ENCODE data around the gene ATP10A. TPM values are rescaled to one million over a fixed set of nuclear protein-coding genes. Genes with fewer than 3 reads are reported as not detected.

Gene ATP10A
- total RNA-seq, 1 experiment from 2014 or later, result not detected

DNA sequence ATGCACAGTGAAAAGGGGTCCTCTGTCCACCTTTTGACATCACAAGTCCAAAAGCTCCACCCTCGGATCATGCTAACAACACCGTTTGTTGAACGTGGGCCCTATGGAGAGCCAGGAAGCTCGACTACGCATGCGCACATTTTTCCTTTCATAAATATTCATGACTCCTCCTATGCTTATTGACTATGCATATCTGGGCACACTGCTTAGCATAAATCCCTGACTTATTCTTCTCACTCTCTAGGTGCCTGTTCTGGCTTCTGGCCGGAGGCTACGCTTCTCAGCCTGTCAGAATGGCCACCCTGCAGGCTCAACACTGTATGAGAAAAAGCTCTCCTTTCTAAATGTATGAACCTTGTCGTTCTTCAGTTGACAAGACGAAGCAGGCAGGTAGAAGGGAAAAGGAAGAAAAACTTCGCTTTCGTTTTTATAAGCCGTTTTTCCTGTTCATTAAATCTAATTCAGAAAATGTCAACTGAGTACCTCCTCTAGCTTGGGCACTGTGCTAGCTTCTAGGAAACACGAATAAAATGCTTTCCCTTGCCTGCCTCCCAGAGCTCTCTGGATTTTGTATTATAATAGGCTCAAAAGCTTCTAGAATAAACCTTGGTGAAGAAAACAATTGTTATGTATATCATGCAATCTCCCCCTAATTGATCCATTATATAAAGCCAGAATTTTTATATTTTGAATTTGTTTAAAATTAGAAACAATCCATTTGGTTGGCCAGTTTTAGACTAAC lies 207.7 kb downstream of the ATP10A start:
- peaks cover 30% of the 10 kb centered on the region for H3K9me3 Mint-ChIP-seq (ENCODE audit: unreplicated experiment)
- ChIA-PET CTCF (interaction anchor here (0.5 to 0.7 kb wide), 4 partner anchors 28 to 1120 kb away, joined by 3 to 4 read pairs (median 3); no protein-coding TSS in a partner anchor), POLR2A (no interaction called here)
- H3K4me1 Mint-ChIP-seq (ENCODE audit: insufficient read depth, unreplicated experiment), result no peaks in the 10 kb centered on the region
- no peaks in the 10 kb centered on the region for H3K36me3 Mint-ChIP-seq (ENCODE audit: insufficient read depth, unreplicated experiment)
- DNase-seq (ENCODE audit: unreplicated experiment), result no peak
- no peaks in the 10 kb centered on the region for H3K27me3 Mint-ChIP-seq (ENCODE audit: insufficient read depth, unreplicated experiment)
- intact Hi-C loops (cut with micrococcal nuclease), result no loop called here
- no TSS peak for BruUV-seq (replicated peaks)
- no peak overlapping the region for H3K27ac Mint-ChIP-seq (ENCODE audit: low read depth, unreplicated experiment)
- TF ChIP-seq, protein P1, sequence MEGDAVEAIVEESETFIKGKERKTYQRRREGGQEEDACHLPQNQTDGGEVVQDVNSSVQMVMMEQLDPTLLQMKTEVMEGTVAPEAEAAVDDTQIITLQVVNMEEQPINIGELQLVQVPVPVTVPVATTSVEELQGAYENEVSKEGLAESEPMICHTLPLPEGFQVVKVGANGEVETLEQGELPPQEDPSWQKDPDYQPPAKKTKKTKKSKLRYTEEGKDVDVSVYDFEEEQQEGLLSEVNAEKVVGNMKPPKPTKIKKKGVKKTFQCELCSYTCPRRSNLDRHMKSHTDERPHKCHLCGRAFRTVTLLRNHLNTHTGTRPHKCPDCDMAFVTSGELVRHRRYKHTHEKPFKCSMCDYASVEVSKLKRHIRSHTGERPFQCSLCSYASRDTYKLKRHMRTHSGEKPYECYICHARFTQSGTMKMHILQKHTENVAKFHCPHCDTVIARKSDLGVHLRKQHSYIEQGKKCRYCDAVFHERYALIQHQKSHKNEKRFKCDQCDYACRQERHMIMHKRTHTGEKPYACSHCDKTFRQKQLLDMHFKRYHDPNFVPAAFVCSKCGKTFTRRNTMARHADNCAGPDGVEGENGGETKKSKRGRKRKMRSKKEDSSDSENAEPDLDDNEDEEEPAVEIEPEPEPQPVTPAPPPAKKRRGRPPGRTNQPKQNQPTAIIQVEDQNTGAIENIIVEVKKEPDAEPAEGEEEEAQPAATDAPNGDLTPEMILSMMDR (IDR thresholded peaks at IDR 0.05; ENCODE audit: unreplicated experiment), result no peak
- H3K4me3 Mint-ChIP-seq (ENCODE audit: unreplicated experiment), result no peak overlapping the region

DNA sequence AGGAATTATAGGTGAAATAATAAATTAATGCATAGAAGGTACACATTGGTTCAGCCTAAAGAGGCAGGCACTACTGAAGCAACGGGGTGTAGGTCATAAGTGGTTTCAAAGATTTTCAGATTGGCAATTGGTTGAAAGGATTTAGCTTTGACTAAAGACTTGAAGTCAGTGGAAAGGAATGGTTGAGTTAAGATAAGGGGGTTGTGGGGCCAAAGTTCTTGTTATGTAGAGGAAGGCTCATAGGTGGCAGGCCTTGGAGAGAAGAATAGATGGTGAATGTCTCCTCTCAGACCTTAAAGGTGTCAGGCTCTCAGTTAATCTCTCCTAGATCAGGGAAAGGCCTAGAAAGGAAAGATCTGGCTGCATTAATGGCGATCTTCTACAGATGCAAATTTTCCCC lies 209.8 kb downstream of the ATP10A start:
- TF ChIP-seq, protein P1 (IDR thresholded peaks at IDR 0.05; ENCODE audit: unreplicated experiment), result no peak
- H3K4me1 Mint-ChIP-seq (ENCODE audit: insufficient read depth, unreplicated experiment), result no peaks in the 10 kb centered on the region
- H3K9me3 Mint-ChIP-seq (ENCODE audit: unreplicated experiment), result peaks cover 24% of the 10 kb centered on the region
- ChIA-PET CTCF (no interaction called here), POLR2A (no interaction called here)
- no peak for DNase-seq (ENCODE audit: unreplicated experiment)
- BruUV-seq (replicated peaks), result no TSS peak
- H3K27ac Mint-ChIP-seq (ENCODE audit: low read depth, unreplicated experiment), result no peak overlapping the region
- H3K27me3 Mint-ChIP-seq (ENCODE audit: insufficient read depth, unreplicated experiment), result no peaks in the 10 kb centered on the region
- no peak overlapping the region for H3K4me3 Mint-ChIP-seq (ENCODE audit: unreplicated experiment)
- no peaks in the 10 kb centered on the region for H3K36me3 Mint-ChIP-seq (ENCODE audit: insufficient read depth, unreplicated experiment)
- intact Hi-C loops (cut with micrococcal nuclease), result no loop called here

DNA sequence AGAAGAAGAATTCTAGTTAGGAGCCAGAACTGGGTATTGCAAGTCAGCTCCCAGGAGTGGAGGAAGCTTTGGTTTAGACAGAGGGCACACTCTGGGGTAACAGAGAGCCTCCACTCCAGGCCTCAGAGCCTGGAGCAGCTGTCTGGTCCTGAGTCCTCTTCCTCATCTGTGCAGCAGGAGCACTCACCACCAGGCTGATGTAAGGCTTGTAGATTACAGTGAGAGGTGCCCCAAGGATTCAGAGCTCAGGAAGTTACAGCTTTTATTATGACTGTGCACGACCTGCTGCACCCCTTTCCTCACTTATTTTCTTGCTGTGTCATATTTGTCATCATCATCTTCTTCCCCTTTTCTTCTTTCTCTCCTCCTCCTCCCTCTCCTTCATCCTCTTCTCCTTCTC lies 210.4 kb downstream of the ATP10A start:
- DNase-seq (ENCODE audit: unreplicated experiment), result no peak
- Mint-ChIP-seq H3K4me3 (ENCODE audit: unreplicated experiment) (no peak overlapping the region), H3K27me3 (ENCODE audit: insufficient read depth, unreplicated experiment) (no peaks in the 10 kb centered on the region), H3K27ac (ENCODE audit: low read depth, unreplicated experiment) (no peak overlapping the region), H3K36me3 (ENCODE audit: insufficient read depth, unreplicated experiment) (no peaks in the 10 kb centered on the region), H3K4me1 (ENCODE audit: insufficient read depth, unreplicated experiment) (no peaks in the 10 kb centered on the region), H3K9me3 (ENCODE audit: unreplicated experiment) (peaks cover 24% of the 10 kb centered on the region)
- CTCF ChIA-PET, result interaction anchor here (0.7 kb wide), 1 partner anchor 14 kb away, joined by 3 read pairs; no protein-coding TSS in a partner anchor
- intact Hi-C loops (cut with micrococcal nuclease), result no loop called here
- POLR2A ChIA-PET, result no interaction called here
- TF ChIP-seq, protein P1 (IDR thresholded peaks at IDR 0.05; ENCODE audit: unreplicated experiment), result no peak
- no TSS peak for BruUV-seq (replicated peaks)

DNA sequence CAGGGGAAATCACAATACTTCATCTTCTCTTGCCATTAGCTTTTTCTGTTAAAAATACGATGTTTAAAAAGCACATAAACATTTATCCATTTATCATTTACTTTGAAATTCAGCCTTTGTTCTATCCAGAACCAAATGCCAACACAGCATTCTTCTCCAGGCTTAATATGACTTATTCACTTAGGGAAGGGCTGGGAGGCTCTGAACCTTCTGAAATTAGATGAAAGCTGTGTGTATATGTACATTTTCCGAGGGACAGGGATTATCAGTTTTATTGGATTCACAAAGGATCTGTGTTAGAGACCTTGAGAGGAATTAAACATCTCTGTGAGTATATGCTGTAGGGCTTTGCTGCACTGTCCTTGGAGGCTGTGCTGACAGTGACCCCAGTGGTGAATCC lies 213.7 kb downstream of the ATP10A start:
- ChIA-PET CTCF (interaction anchor here (0.7 kb wide), 1 partner anchor 101 kb away, joined by 3 read pairs; no protein-coding TSS in a partner anchor), POLR2A (interaction anchor here (0.6 kb wide), 1 partner anchor 455 kb away, joined by 3 read pairs; no protein-coding TSS in a partner anchor)
- no peaks in the 10 kb centered on the region for H3K36me3 Mint-ChIP-seq (ENCODE audit: insufficient read depth, unreplicated experiment)
- intact Hi-C loops (cut with micrococcal nuclease), result no loop called here
- H3K4me1 Mint-ChIP-seq (ENCODE audit: insufficient read depth, unreplicated experiment), result no peaks in the 10 kb centered on the region
- H3K9me3 Mint-ChIP-seq (ENCODE audit: unreplicated experiment), result peaks cover 35% of the 10 kb centered on the region
- no peak overlapping the region for H3K27ac Mint-ChIP-seq (ENCODE audit: low read depth, unreplicated experiment)
- no peaks in the 10 kb centered on the region for H3K27me3 Mint-ChIP-seq (ENCODE audit: insufficient read depth, unreplicated experiment)
- no TSS peak for BruUV-seq (replicated peaks)
- TF ChIP-seq, protein P1 (IDR thresholded peaks at IDR 0.05; ENCODE audit: unreplicated experiment), result no peak
- no peak for DNase-seq (ENCODE audit: unreplicated experiment)
- no peak overlapping the region for H3K4me3 Mint-ChIP-seq (ENCODE audit: unreplicated experiment)
